Endothelial cell of umbilical vein (primary cell): ENCODE data around the gene ENGASE. TPM values are rescaled to one million over a fixed set of nuclear protein-coding genes. Genes with fewer than 3 reads are reported as not detected.

ENCODE experiments used
- BruUV-seq: library from RNA; stranded (reverse); fragments of 400-500 nt; replicated peaks from 2 replicates; lab custom pipeline; 2021; lab: Mats Ljungman, UMichigan
- CTCF ChIA-PET: fragments of 300-600, 350-600 bp; sonication (Branson Sonifier 250); formaldehyde crosslinking; loops from one replicate; lab custom pipeline; 2021; ENCODE audit warnings: antibody characterized with exemption, inconsistent platforms; lab: Charles Lee
- POLR2A ChIA-PET: fragments of 300-600, 350-600 bp; sonication (Branson Sonifier 250); formaldehyde crosslinking; loops from one replicate; lab custom pipeline; 2021; ENCODE audit warnings: antibody characterized with exemption, inconsistent platforms; lab: Charles Lee
- DNase-seq: peaks from one replicate; pipeline ENCODE4 v3.0.0-alpha.2; 2011; ENCODE audit warnings: low read depth, low spot score
- FAIRE-seq: peaks from 2 replicates; lab custom pipeline; 2011; peaks lifted over from hg19 to GRCh38; lab: Jason Lieb, UNC
- H2AFZ ChIP-seq: 2 replicates; pipeline ENCODE4 v1.6.0; 2012; ENCODE audit warnings: low read depth, low read length, control low read depth, inconsistent platforms
- H3K27ac ChIP-seq: 2 replicates; pipeline ENCODE4 v1.5.1; 2011; ENCODE audit warnings: low read depth, mild to moderate bottlenecking, control low read depth, low read length, moderate library complexity; ENCODE audit not compliant: insufficient read depth
- H3K27me3 ChIP-seq, 2 experiments: 2 replicates each; pipeline versions ENCODE4 v1.6.0 to v1.6.1; 2011; ENCODE audit warnings: low read length in 2 of 2, mixed read lengths in 1 of 2; ENCODE audit not compliant: control insufficient read depth in 2 of 2, insufficient read depth in 2 of 2
- H3K36me3 ChIP-seq, 2 experiments: 2 replicates in 1 of 2; 3 replicates in 1 of 2; pipeline ENCODE4 v1.5.1; 2011; ENCODE audit warnings: low read length in 2 of 2, mild to moderate bottlenecking in 1 of 2, moderate library complexity in 1 of 2; ENCODE audit not compliant: control insufficient read depth in 2 of 2, insufficient read depth in 2 of 2; ENCODE audit errors: extremely low read depth in 1 of 2
- H3K4me1 ChIP-seq: 3 replicates; pipeline ENCODE4 v1.5.1; 2011; ENCODE audit warnings: mild to moderate bottlenecking, low read length; ENCODE audit not compliant: control insufficient read depth, insufficient read depth; ENCODE audit errors: extremely low read depth
- H3K4me2 ChIP-seq: 2 replicates; pipeline ENCODE4 v1.6.1; 2011; ENCODE audit warnings: low read length, control low read depth, mixed read lengths; ENCODE audit not compliant: insufficient read depth
- H3K4me3 ChIP-seq, 3 experiments: fragments of 200-600 bp in 1 of 3; sonication (generic), shearing (Covaris generic) in 1 of 3; replicated peaks in 1 of 3; 2 replicates each; pipeline ENCODE4 v1.5.1; 2011 to 2016; ENCODE audit warnings: control low read depth in 3 of 3, low read length in 3 of 3, mild to moderate bottlenecking in 2 of 3, inconsistent platforms in 1 of 3, low read depth in 1 of 3, moderate library complexity in 1 of 3; ENCODE audit not compliant: insufficient read depth in 1 of 3
- H3K79me2 ChIP-seq: 2 replicates; pipeline ENCODE4 v1.6.0; 2012; ENCODE audit warnings: low read length, inconsistent platforms; ENCODE audit not compliant: control insufficient read depth, insufficient read depth
- H3K9ac ChIP-seq: replicated peaks from 2 replicates; pipeline ENCODE3; 2011; ENCODE audit warnings: low read length, control low read depth; ENCODE audit not compliant: insufficient read depth; ENCODE audit errors: extremely low read depth
- H3K9me1 ChIP-seq: replicated peaks from 3 replicates; pipeline ENCODE4 v1.6.0; 2011; ENCODE audit warnings: mild to moderate bottlenecking, low read length; ENCODE audit not compliant: control insufficient read depth, insufficient read depth; ENCODE audit errors: extremely low read depth
- H3K9me3 ChIP-seq: replicated peaks from 2 replicates; pipeline ENCODE4 v1.5.1; 2012; ENCODE audit warnings: low read length, inconsistent platforms; ENCODE audit not compliant: control insufficient read depth, insufficient read depth
- H4K20me1 ChIP-seq: replicated peaks from 2 replicates; pipeline ENCODE3; 2011; ENCODE audit warnings: mild to moderate bottlenecking, low read length; ENCODE audit not compliant: control insufficient read depth, insufficient read depth; ENCODE audit errors: extremely low read depth
- CTCF ChIP-seq, 2 donors: IDR thresholded peaks; 1 replicate in 1 of 2; 2 replicates in 1 of 2; pipeline ENCODE4 v1.5.1; 2011; ENCODE audit warnings: low read length in 2 of 2, mild to moderate bottlenecking in 2 of 2, moderate library complexity in 2 of 2, control low read depth in 1 of 2, inconsistent platforms in 1 of 2, low read depth in 1 of 2; ENCODE audit not compliant: insufficient read depth in 1 of 2; ENCODE audit errors: extremely low read depth in 1 of 2
- GATA2 ChIP-seq: IDR thresholded peaks from 2 replicates; pipeline ENCODE4 v1.7.0; 2011; ENCODE audit warnings: low read depth, mild to moderate bottlenecking, moderate library complexity, mixed read lengths, low read length; ENCODE audit not compliant: insufficient read length, insufficient read depth
- dilution Hi-C: fragments of 300-500 bp; cut with MboI; formaldehyde crosslinking; loops from one replicate; pipeline ENCODE4 v1.15.0; 2019; ENCODE audit warnings: low sequenced_read_pairs; ENCODE audit not compliant: extremely low pct_ligation_motif_present
- intact Hi-C: fragments of 100-400 bp; cut with micrococcal nuclease; formaldehyde crosslinking; loops from one replicate; pipeline ENCODE4 v1.10.0; 2022
- polyA plus RNA-seq, 4 experiments: library from polyadenylated mRNA; depleted of rRNA in 3 of 4; stranded (reverse) in 3 of 4; unstranded in 1 of 4; fragments of >200 nt; gene quantifications; 2 replicates each; pipeline versions ENCODE4 v1.2.1 to v1.2.3, GENCODE V29; 2011 to 2012; ENCODE audit warnings: missing spikeins in 1 of 4
- total RNA-seq: library from RNA; stranded (reverse); gene quantifications from 2 replicates; pipeline ENCODE4 v1.2.3, GENCODE V29; 2021

Gene ENGASE
- total and polyA plus RNA-seq, 2 donors (not counting 3 experiments of a cell fraction or from before 2014, with no cell fraction given) = 13.7 to 20.8 TPM

GRCh38 chr17:79090443-79091225 lies 16.0 kb downstream of the ENGASE start:
- CTCF ChIA-PET = interaction anchor here (14.1 kb wide), 1 partner anchor 301 kb away, joined by 428 read pairs; no protein-coding TSS in a partner anchor
- no peak overlapping the region for H3K9ac ChIP-seq
- FAIRE-seq = peak; percentile 38

More at GRCh38 chr17:79090443-79091225, 16.0 kb downstream of the ENGASE start:
- Histone ChIP-seq H3K79me2 (no peaks in the 10 kb centered on the region), H3K27me3 (no peaks in the 10 kb centered on the region), H2AFZ (no peak overlapping the region), H4K20me1 (no peaks in the 10 kb centered on the region), H3K9me1 (no peaks in the 10 kb centered on the region), H3K9me3 (no peaks in the 10 kb centered on the region), H3K36me3 (no peaks in the 10 kb centered on the region), H3K4me3 (no peak overlapping the region), H3K4me2 (no peak overlapping the region), H3K27ac (no peak overlapping the region), H3K4me1 (no peaks in the 10 kb centered on the region)
- POLR2A ChIA-PET = no interaction called here
- DNase-seq = no peak
- intact Hi-C loops = no loop called here
- TF ChIP-seq GATA2 (no peak), CTCF (IDR thresholded peaks at IDR 0.05; ENCODE audit: extremely low read depth in 1 of 2, insufficient read depth in 1 of 2, low read depth in 1 of 2, low read length in 2 of 2) (peak; percentile 15 to 28)
- dilution Hi-C loops = no loop called here
- no TSS peak for BruUV-seq
